Measurements from ENCODE around the gene UBE2G2. TPM values are rescaled to one million over a fixed set of nuclear protein-coding genes. Genes with fewer than 3 reads are reported as not detected.

UBE2G2 gene
- total RNA-seq, 1 donor from 2014 or later = 137 TPM

GRCh38 chr21:44734026-44734745, 67.4 kb downstream of the UBE2G2 start:
- no peaks in the 10 kb centered on the region for H3K4me1 Mint-ChIP-seq (ENCODE audit: low read depth)
- no peak overlapping the region for H3K4me3 Mint-ChIP-seq
- no peaks in the 10 kb centered on the region for H3K36me3 Mint-ChIP-seq (ENCODE audit: low read depth)
- peaks cover 6% of the 10 kb centered on the region for H3K27me3 Mint-ChIP-seq (ENCODE audit: insufficient read depth)
- no peak for DNase-seq (ENCODE audit: low spot score)
- H3K27ac Mint-ChIP-seq = no peak overlapping the region
- intact Hi-C loops (cut with micrococcal nuclease) = no loop called here
- H3K9me3 Mint-ChIP-seq = no peaks in the 10 kb centered on the region

- Mint-ChIP-seq H3K36me3 (ENCODE audit: low read depth) (no peaks in the 10 kb centered on the region), H3K9me3 (no peaks in the 10 kb centered on the region), H3K4me1 (ENCODE audit: low read depth) (no peaks in the 10 kb centered on the region), H3K4me3 (no peak overlapping the region), H3K27me3 (ENCODE audit: insufficient read depth) (peaks cover 5% of the 10 kb centered on the region), H3K27ac (no peak overlapping the region)
- intact Hi-C loops (cut with micrococcal nuclease) = no loop called here
- no peak for DNase-seq (ENCODE audit: low spot score)
Measured at GRCh38 chr21:44732956-44733355, 68.7 kb downstream of the UBE2G2 start.

DNA sequence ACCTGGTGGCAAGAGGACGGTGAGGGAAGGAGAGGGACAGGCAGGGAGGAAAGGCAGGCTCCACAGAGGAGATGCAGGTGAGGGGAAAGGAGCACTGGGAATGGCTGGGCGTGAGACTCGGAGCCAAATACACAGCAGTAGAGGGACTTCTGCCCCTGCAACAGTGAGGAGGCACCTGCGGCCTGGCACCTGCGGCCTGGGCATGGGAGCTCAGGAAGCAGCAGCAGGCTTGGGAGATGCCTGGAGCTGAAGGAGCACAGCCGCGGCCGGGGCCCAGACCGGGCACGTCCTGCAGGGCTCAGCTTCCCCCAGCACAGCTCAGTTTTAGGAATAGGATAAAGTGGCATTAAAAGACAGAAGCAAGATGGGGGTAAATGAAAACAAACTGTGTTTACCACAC, 69.4 kb downstream of the UBE2G2 start:
- no peak for DNase-seq (ENCODE audit: low spot score)
- H3K4me1 Mint-ChIP-seq (ENCODE audit: low read depth) = no peaks in the 10 kb centered on the region
- peaks cover 3% of the 10 kb centered on the region for H3K27me3 Mint-ChIP-seq (ENCODE audit: insufficient read depth)
- H3K9me3 Mint-ChIP-seq = no peaks in the 10 kb centered on the region
- no peak overlapping the region for H3K27ac Mint-ChIP-seq
- intact Hi-C loops (cut with micrococcal nuclease) = no loop called here
- no peak overlapping the region for H3K4me3 Mint-ChIP-seq
- H3K36me3 Mint-ChIP-seq (ENCODE audit: low read depth) = no peaks in the 10 kb centered on the region

GRCh38 chr21:44730951-44731579, 70.6 kb downstream of the UBE2G2 start:
- H3K4me3 Mint-ChIP-seq = no peak overlapping the region

GRCh38 chr21:44730028-44730395, 71.6 kb downstream of the UBE2G2 start:
- peaks cover 16% of the 10 kb centered on the region for H3K27me3 Mint-ChIP-seq (ENCODE audit: insufficient read depth)
- H3K4me3 Mint-ChIP-seq = no peak overlapping the region
- DNase-seq (ENCODE audit: low spot score) = no peak
- H3K4me1 Mint-ChIP-seq (ENCODE audit: low read depth) = no peaks in the 10 kb centered on the region
- H3K27ac Mint-ChIP-seq = no peak overlapping the region
- H3K9me3 Mint-ChIP-seq = no peaks in the 10 kb centered on the region
- intact Hi-C loops (cut with micrococcal nuclease) = no loop called here
- H3K36me3 Mint-ChIP-seq (ENCODE audit: low read depth) = no peaks in the 10 kb centered on the region

More at GRCh38 chr21:44730951-44731579, 70.6 kb downstream of the UBE2G2 start:
- Mint-ChIP-seq H3K9me3 (no peaks in the 10 kb centered on the region), H3K27me3 (ENCODE audit: insufficient read depth) (peaks cover 7% of the 10 kb centered on the region), H3K4me1 (ENCODE audit: low read depth) (no peaks in the 10 kb centered on the region), H3K36me3 (ENCODE audit: low read depth) (no peaks in the 10 kb centered on the region), H3K27ac (no peak overlapping the region)
- DNase-seq (ENCODE audit: low spot score) = no peak
- intact Hi-C loops (cut with micrococcal nuclease) = no loop called here

DNA sequence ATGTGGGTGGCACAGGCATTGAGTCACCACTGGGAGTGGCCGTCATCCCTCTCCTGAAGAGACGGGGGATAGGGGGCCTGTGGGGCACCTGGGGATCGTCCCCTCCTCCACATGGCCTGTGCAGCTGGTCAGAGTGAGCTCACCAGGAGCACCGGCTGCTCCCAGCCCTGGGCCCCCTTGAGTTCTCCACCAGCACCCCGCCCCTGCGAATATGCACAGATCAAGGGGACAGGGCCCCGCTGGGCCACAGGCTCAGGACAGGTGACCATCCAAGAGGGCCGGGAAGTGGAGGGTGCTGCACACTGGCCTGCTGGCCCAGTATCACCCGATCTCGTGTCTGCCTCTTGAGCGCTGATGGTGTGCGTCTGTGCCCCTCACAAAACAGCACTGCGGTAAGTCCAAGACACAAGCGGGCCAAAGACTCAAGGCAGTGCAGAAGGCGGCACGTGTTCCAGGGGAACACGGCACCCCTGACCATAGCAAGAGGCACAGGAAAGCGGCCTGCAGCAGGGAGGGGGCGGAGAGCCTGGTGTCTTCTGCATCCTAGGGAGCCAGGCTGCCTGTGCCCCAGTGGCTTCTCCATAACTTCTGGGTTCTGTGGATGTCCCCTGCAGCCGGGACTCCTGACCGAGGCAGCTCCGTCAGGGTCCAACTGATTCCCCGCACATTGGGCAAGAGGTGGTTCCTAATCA, 72.1 kb downstream of the UBE2G2 start:
- H3K27ac Mint-ChIP-seq = no peak overlapping the region
- no peak for DNase-seq (ENCODE audit: low spot score)
- no peaks in the 10 kb centered on the region for H3K4me1 Mint-ChIP-seq (ENCODE audit: low read depth)
- no peak overlapping the region for H3K4me3 Mint-ChIP-seq
- peaks cover 21% of the 10 kb centered on the region for H3K27me3 Mint-ChIP-seq (ENCODE audit: insufficient read depth)
- H3K36me3 Mint-ChIP-seq (ENCODE audit: low read depth) = no peaks in the 10 kb centered on the region
- intact Hi-C loops (cut with micrococcal nuclease) = no loop called here
- H3K9me3 Mint-ChIP-seq = no peaks in the 10 kb centered on the region

- Mint-ChIP-seq H3K27me3 (ENCODE audit: insufficient read depth) (peaks cover 27% of the 10 kb centered on the region), H3K27ac (no peak overlapping the region), H3K9me3 (no peaks in the 10 kb centered on the region), H3K4me1 (ENCODE audit: low read depth) (no peaks in the 10 kb centered on the region), H3K36me3 (ENCODE audit: low read depth) (no peaks in the 10 kb centered on the region), H3K4me3 (no peak overlapping the region)
- no peak for DNase-seq (ENCODE audit: low spot score)
- intact Hi-C loops (cut with micrococcal nuclease) = no loop called here
Measured at GRCh38 chr21:44728716-44729115, 72.9 kb downstream of the UBE2G2 start.

GRCh38 chr21:44727757-44728156, 73.9 kb downstream of the UBE2G2 start:
- H3K27ac Mint-ChIP-seq = no peak overlapping the region
- H3K4me3 Mint-ChIP-seq = no peak overlapping the region
- no peaks in the 10 kb centered on the region for H3K36me3 Mint-ChIP-seq (ENCODE audit: low read depth)
- H3K27me3 Mint-ChIP-seq (ENCODE audit: insufficient read depth) = peaks cover 31% of the 10 kb centered on the region
- intact Hi-C loops (cut with micrococcal nuclease) = no loop called here
- no peaks in the 10 kb centered on the region for H3K9me3 Mint-ChIP-seq
- peaks cover 6% of the 10 kb centered on the region for H3K4me1 Mint-ChIP-seq (ENCODE audit: low read depth)
- DNase-seq (ENCODE audit: low spot score) = no peak

DNA sequence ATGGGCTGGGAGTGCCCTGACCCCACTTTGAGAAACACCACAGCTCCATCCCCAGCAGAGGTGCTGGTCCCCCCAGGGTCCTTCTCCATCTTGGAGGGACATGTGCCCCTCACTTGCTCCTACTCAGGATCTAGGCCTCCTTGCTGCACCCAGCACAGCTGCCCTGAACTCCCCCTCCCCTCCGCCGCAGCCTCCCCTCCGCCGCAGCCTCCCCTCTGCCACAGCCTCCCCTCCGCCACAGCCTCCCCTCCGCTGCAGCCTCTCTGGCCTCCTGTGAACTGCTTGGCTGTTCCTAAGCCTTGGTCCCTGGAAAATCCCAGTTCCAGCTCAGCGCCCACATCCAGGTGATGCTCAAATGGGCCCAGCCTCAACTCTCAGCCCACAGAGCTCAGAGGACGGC, 74.3 kb downstream of the UBE2G2 start:
- Mint-ChIP-seq H3K4me1 (ENCODE audit: low read depth) (peaks cover 8% of the 10 kb centered on the region), H3K9me3 (no peaks in the 10 kb centered on the region), H3K4me3 (no peak overlapping the region), H3K27ac (no peak overlapping the region), H3K36me3 (ENCODE audit: low read depth) (no peaks in the 10 kb centered on the region), H3K27me3 (ENCODE audit: insufficient read depth) (peaks cover 35% of the 10 kb centered on the region)
- intact Hi-C loops (cut with micrococcal nuclease) = no loop called here
- DNase-seq (ENCODE audit: low spot score) = no peak

GRCh38 chr21:44726826-44727225, 74.8 kb downstream of the UBE2G2 start:
- Mint-ChIP-seq H3K27me3 (ENCODE audit: insufficient read depth) (peaks cover 36% of the 10 kb centered on the region), H3K9me3 (no peaks in the 10 kb centered on the region), H3K36me3 (ENCODE audit: low read depth) (no peaks in the 10 kb centered on the region), H3K27ac (no peak overlapping the region), H3K4me1 (ENCODE audit: low read depth) (peaks cover 8% of the 10 kb centered on the region), H3K4me3 (no peak overlapping the region)
- intact Hi-C loops (cut with micrococcal nuclease) = no loop called here
- DNase-seq (ENCODE audit: low spot score) = no peak

- Mint-ChIP-seq H3K27ac (no peak overlapping the region), H3K4me3 (no peak overlapping the region), H3K27me3 (ENCODE audit: insufficient read depth) (peaks cover 49% of the 10 kb centered on the region), H3K36me3 (ENCODE audit: low read depth) (no peaks in the 10 kb centered on the region), H3K4me1 (ENCODE audit: low read depth) (peaks cover 8% of the 10 kb centered on the region), H3K9me3 (no peaks in the 10 kb centered on the region)
- intact Hi-C loops (cut with micrococcal nuclease) = no loop called here
- no peak for DNase-seq (ENCODE audit: low spot score)
Measured at GRCh38 chr21:44724926-44725325, 76.7 kb downstream of the UBE2G2 start.

DNA sequence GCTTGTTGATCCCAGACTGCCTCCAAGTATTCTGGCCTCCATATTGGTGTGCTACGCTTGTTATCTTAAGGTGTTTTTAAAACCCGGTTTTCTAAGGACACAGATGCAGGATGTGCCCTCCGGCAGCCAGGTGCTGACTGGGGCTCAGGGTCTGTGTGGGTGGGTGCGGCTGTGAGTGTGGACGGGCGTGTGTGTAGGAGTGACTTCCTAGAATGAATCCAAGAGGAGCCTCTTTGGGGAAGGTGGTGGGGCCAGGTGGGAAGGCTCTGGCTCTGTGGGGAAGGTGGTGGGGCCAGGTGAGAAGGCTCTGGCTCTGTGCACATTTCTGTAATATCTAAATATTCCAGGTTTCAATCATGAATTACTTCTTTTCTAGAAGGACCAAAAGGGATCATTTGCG, 77.4 kb downstream of the UBE2G2 start:
- intact Hi-C loops (cut with micrococcal nuclease) = no loop called here
- Mint-ChIP-seq H3K4me3 (no peak overlapping the region), H3K9me3 (no peaks in the 10 kb centered on the region), H3K27me3 (ENCODE audit: insufficient read depth) (peaks cover 55% of the 10 kb centered on the region), H3K27ac (no peak overlapping the region), H3K4me1 (ENCODE audit: low read depth) (peaks cover 8% of the 10 kb centered on the region), H3K36me3 (ENCODE audit: low read depth) (no peaks in the 10 kb centered on the region)
- DNase-seq (ENCODE audit: low spot score) = no peak
